Keratinocyte (primary cell): ENCODE data around the gene IRF2BP1. TPM values are rescaled to one million over a fixed set of nuclear protein-coding genes. Genes with fewer than 3 reads are reported as not detected.

Experiments used
- DNase-seq: peaks from one replicate; pipeline ENCODE4 v3.0.0-alpha.2; 2011; ENCODE audit warnings: low read depth, missing footprints, low spot score
- FAIRE-seq: peaks from 2 replicates; lab custom pipeline; 2011; peaks lifted over from hg19 to GRCh38; lab: Jason Lieb, UNC
- H2AFZ ChIP-seq: 2 replicates; pipeline ENCODE4 v1.6.0; 2012; ENCODE audit warnings: low read length, control low read depth, inconsistent platforms; ENCODE audit not compliant: control insufficient read depth
- H3K27ac ChIP-seq: 2 replicates; pipeline ENCODE4 v1.5.1; 2011; ENCODE audit warnings: low read length; ENCODE audit not compliant: control insufficient read depth, insufficient read depth
- H3K27me3 ChIP-seq: 3 replicates; pipeline ENCODE4 v1.6.0; 2011; ENCODE audit warnings: low read length; ENCODE audit not compliant: control insufficient read depth, insufficient read depth; ENCODE audit errors: extremely low read depth
- H3K36me3 ChIP-seq, 2 experiments: 2 replicates in 1 of 2; 3 replicates in 1 of 2; pipeline ENCODE4 v1.5.1; 2011; ENCODE audit warnings: low read length in 2 of 2, mild to moderate bottlenecking in 1 of 2; ENCODE audit not compliant: control insufficient read depth in 2 of 2, insufficient read depth in 2 of 2; ENCODE audit errors: extremely low read depth in 1 of 2
- H3K4me1 ChIP-seq: 3 replicates; pipeline ENCODE4 v1.5.1; 2011; ENCODE audit warnings: low read length; ENCODE audit not compliant: control insufficient read depth, insufficient read depth; ENCODE audit errors: extremely low read depth
- H3K4me2 ChIP-seq: 3 replicates; pipeline ENCODE4 v1.6.0; 2011; ENCODE audit warnings: low read depth, low read length; ENCODE audit not compliant: control insufficient read depth, insufficient read depth; ENCODE audit errors: extremely low read depth
- H3K4me3 ChIP-seq, 3 experiments: fragments of 200-600 bp in 1 of 3; sonication (generic) in 1 of 3; 2 replicates in 2 of 3; 3 replicates in 1 of 3; pipeline ENCODE4 v1.5.1; 2011 to 2016; ENCODE audit warnings: low read length in 3 of 3, mild to moderate bottlenecking in 3 of 3, control low read depth in 2 of 3, inconsistent platforms in 1 of 3, low read depth in 1 of 3, mixed read lengths in 1 of 3, mixed run types in 1 of 3, moderate library complexity in 1 of 3; ENCODE audit not compliant: control insufficient read depth in 2 of 3, insufficient read depth in 2 of 3; ENCODE audit errors: extremely low read depth in 1 of 3
- H3K79me2 ChIP-seq: 2 replicates; pipeline ENCODE4 v1.6.0; 2012; ENCODE audit warnings: low read length; ENCODE audit not compliant: control insufficient read depth, insufficient read depth
- H3K9ac ChIP-seq: 3 replicates; pipeline ENCODE4 v1.6.0; 2011; ENCODE audit warnings: low read length; ENCODE audit not compliant: control insufficient read depth, insufficient read depth; ENCODE audit errors: extremely low read depth
- H3K9me1 ChIP-seq: 3 replicates; pipeline ENCODE4 v1.6.0; 2011; ENCODE audit warnings: low read length; ENCODE audit not compliant: control insufficient read depth, insufficient read depth; ENCODE audit errors: extremely low read depth
- H3K9me3 ChIP-seq: 2 replicates; pipeline ENCODE4 v1.5.1; 2012; ENCODE audit warnings: low read depth, low read length; ENCODE audit not compliant: control insufficient read depth
- H4K20me1 ChIP-seq: 3 replicates; pipeline ENCODE4 v1.6.0; 2011; ENCODE audit warnings: low read length; ENCODE audit not compliant: control insufficient read depth, insufficient read depth; ENCODE audit errors: extremely low read depth
- EZH2 ChIP-seq: IDR thresholded peaks from one replicate; pipeline ENCODE4 v1.6.1; 2012; ENCODE audit warnings: inconsistent platforms, mild to moderate bottlenecking, low read length, moderate library complexity
- dilution Hi-C: fragments of 300-500 bp; cut with MboI; formaldehyde crosslinking; loops from one replicate; pipeline ENCODE4 v1.7.0; 2020; ENCODE audit warnings: low sequenced_read_pairs; ENCODE audit not compliant: extremely low pct_ligation_motif_present
- polyA plus RNA-seq, 5 experiments: library from polyadenylated mRNA; depleted of rRNA in 3 of 5; stranded (reverse) in 3 of 5; stranded (forward) in 1 of 5; unstranded in 1 of 5; fragments of >200 nt; gene quantifications; 1 replicate in 1 of 5; 2 replicates in 3 of 5; 3 replicates in 1 of 5; pipeline versions ENCODE4 v1.2.1 to v1.2.3, GENCODE V29; 2011 to 2012; ENCODE audit warnings: missing spikeins in 2 of 5, low read depth in 1 of 5, low replicate concordance in 1 of 5
- TF ChIP-seq, protein P1 (sequence below), 3 experiments: IDR thresholded peaks in 1 of 3; conservative IDR thresholded peaks in 1 of 3; optimal IDR thresholded peaks in 1 of 3; 2 replicates in 2 of 3; 3 replicates in 1 of 3; pipeline versions ENCODE3 to v1.5.1; 2011; ENCODE audit warnings: low read length in 3 of 3, mild to moderate bottlenecking in 3 of 3, moderate library complexity in 2 of 3, control low read depth in 1 of 3, inconsistent platforms in 1 of 3; ENCODE audit not compliant: insufficient read depth in 2 of 3; ENCODE audit errors: extremely low read depth in 1 of 3

Gene IRF2BP1
- polyA plus RNA-seq, 1 donor (not counting 4 experiments of a cell fraction or from before 2014, with no cell fraction given), result 1.7 TPM

DNA sequence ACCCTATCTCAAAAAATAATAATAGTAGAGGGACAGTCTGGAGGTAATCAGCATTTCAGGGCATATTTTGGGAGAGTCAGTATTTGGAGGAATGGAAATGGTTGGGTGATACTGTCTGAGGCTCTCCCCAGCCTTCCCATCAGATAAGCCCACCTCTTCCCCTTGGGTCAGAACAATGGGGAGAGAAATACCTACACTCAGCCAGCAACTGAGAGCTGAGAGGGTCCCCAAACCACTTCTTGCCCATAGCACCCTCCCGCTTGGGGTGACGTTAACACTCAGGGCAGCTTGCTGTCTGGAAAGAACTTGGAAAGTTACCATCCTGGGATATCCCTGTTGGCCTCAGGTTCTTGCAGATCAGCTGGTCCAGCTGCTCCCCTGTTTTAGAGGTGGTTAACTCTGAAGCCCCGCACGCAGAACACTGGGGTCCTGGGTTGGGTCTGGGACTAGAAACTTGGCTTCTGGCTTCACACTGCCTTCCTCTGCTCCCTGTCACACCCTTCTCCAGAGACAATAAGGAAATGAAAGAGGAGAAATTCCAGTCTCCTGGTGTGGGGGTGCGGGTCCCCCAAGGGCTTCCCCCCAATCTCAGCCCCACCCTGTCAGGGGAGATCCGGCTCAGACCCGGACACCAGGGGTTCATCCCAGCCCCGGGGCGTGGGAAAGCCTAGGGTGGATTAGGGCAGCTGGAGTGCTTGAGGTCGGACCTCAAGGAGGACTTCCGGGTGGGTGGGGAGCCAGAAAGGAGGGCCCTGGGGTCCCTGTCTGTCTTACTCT lies 19.4 kb downstream of the IRF2BP1 start:
- H3K27ac ChIP-seq, result no peak overlapping the region
- dilution Hi-C loops, result no loop called here
- FAIRE-seq, result no peak

DNA sequence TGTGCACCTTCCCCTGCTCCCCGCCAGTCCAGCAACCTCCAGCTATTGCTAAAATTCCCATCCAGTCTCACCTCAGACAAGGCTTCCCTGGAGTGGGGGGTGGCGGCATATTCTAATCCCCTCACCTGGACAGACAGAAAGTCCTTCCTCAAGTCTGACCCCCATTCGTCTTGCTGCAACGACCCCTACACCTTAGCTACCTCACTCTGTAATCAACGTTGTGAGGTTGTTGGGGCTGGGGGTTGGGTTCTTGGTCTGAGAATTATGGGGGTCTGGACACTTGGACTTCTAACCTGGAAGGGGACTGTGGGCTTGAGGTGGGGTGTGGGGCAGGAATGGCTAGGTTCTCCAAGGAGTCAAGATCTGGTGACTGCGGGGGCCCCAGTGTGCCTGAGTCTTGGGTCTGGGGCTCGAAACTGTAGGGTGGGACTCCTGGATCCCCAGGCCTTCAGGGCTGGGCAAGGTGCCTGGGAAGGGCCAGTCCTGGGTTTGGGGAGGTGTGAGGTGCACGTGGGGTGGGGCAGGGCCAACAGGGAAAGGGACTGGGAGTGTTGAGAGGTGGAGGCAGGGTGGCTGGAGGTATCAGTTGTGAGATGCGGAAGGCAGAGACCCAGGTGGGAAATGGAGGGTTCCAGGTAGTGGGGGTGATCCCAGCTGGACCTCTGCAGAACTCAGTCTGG lies 20.5 kb downstream of the IRF2BP1 start:
- H3K9me3 ChIP-seq, result no peaks in the 10 kb centered on the region
- FAIRE-seq (no peak), DNase-seq (no peak)
- H3K27me3 ChIP-seq, result peaks cover 37% of the 10 kb centered on the region
- no peak overlapping the region for H3K27ac ChIP-seq
- peaks cover 21% of the 10 kb centered on the region for H3K79me2 ChIP-seq
- H3K4me1 ChIP-seq, result peaks cover 10% of the 10 kb centered on the region
- no peak overlapping the region for H3K4me2 ChIP-seq
- no peak overlapping the region for H3K9ac ChIP-seq
- no peaks in the 10 kb centered on the region for H3K9me1 ChIP-seq
- no peak overlapping the region for H2AFZ ChIP-seq
- TF ChIP-seq, protein P1, sequence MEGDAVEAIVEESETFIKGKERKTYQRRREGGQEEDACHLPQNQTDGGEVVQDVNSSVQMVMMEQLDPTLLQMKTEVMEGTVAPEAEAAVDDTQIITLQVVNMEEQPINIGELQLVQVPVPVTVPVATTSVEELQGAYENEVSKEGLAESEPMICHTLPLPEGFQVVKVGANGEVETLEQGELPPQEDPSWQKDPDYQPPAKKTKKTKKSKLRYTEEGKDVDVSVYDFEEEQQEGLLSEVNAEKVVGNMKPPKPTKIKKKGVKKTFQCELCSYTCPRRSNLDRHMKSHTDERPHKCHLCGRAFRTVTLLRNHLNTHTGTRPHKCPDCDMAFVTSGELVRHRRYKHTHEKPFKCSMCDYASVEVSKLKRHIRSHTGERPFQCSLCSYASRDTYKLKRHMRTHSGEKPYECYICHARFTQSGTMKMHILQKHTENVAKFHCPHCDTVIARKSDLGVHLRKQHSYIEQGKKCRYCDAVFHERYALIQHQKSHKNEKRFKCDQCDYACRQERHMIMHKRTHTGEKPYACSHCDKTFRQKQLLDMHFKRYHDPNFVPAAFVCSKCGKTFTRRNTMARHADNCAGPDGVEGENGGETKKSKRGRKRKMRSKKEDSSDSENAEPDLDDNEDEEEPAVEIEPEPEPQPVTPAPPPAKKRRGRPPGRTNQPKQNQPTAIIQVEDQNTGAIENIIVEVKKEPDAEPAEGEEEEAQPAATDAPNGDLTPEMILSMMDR (optimal IDR thresholded peaks at IDR 0.05 in 1 of 3, IDR thresholded peaks at IDR 0.05 in 1 of 3, conservative IDR thresholded peaks at IDR 0.05 in 1 of 3; ENCODE audit: extremely low read depth in 1 of 3, insufficient read depth in 2 of 3, low read length in 3 of 3), result no peak
- TF ChIP-seq EZH2, result no peak
- dilution Hi-C loops, result no loop called here
- no peak overlapping the region for H3K4me3 ChIP-seq
- H3K36me3 ChIP-seq, result no peaks in the 10 kb centered on the region
- H4K20me1 ChIP-seq, result no peaks in the 10 kb centered on the region

More for the DNA sequence above, 19.4 kb downstream of the IRF2BP1 start:
- peaks cover 10% of the 10 kb centered on the region for H3K4me1 ChIP-seq
- no peak overlapping the region for H3K4me3 ChIP-seq
- no peak overlapping the region for H2AFZ ChIP-seq
- H3K36me3 ChIP-seq, result no peaks in the 10 kb centered on the region
- no peak overlapping the region for H3K9ac ChIP-seq
- no peaks in the 10 kb centered on the region for H3K9me1 ChIP-seq
- H3K9me3 ChIP-seq, result no peaks in the 10 kb centered on the region
- no peaks in the 10 kb centered on the region for H4K20me1 ChIP-seq
- peaks cover 37% of the 10 kb centered on the region for H3K27me3 ChIP-seq
- no peak for DNase-seq
- TF ChIP-seq, protein P1 (optimal IDR thresholded peaks at IDR 0.05 in 1 of 3, IDR thresholded peaks at IDR 0.05 in 1 of 3, conservative IDR thresholded peaks at IDR 0.05 in 1 of 3; ENCODE audit: extremely low read depth in 1 of 3, insufficient read depth in 2 of 3, low read length in 3 of 3), result no peak
- TF ChIP-seq EZH2, result no peak
- peaks cover 13% of the 10 kb centered on the region for H3K79me2 ChIP-seq
- no peak overlapping the region for H3K4me2 ChIP-seq
